Measurements from ENCODE around the gene SCGN.
"Not testable (repeated sequence)": the region's sequence is repeated elsewhere in the genome, so short reads cannot be mapped to it uniquely, and the experiment has no call there.

Gene SCGN

DNA sequence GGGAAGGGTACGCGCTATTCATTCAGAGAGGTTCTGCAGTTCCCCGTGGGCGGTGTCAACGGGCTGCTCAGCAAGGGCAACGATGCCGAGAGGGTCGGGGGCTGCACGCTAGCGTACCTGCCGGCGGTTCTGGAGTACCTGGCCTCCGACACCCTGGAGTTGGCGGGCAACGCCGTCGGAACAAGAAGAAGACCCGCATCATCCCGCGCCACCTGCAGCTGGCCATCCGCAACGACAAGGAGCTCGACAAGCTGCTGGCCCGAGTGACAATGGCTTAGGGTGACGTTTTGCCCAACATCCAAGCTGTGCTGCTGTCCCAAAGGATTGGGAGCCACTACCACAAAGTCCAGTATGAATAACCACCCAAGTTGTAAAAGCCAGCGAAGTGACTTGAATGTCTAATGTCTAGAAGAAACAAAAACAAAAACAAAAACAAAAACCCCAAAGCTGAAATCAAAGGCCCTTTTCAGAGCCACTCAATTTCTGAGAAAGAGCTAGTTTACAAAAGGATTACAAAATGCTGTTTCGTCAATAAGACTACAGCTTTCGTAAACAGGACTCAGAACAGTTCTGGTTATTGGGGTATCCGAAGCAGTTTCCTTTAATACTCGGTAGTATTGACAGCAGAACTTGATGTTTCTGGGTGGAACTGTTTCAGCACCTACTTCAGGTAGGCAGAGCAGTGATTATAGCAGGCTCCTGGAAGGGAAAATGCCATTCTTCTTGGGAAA lies 80.6 kb downstream of the SCGN start:
- no peak for DNase-seq

DNA sequence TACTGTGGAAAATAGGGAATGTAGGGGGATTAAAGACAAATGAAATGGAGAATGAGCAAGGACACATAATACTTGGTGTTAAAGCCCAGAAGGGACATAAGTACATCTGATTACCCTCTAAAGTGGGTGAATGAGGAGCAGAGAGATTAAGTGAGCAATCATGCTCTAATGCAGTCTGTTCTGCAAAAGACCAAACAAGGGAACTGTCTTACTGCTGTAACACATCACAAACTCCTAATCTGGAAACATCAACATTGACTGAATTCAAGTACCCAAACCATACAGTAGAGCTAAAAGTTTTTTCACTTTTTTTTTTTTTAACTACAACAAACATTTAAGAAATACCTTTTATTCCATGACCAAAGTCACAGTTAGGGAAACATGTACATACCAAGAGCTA lies 83.2 kb downstream of the SCGN start:
- no peak for DNase-seq

DNA sequence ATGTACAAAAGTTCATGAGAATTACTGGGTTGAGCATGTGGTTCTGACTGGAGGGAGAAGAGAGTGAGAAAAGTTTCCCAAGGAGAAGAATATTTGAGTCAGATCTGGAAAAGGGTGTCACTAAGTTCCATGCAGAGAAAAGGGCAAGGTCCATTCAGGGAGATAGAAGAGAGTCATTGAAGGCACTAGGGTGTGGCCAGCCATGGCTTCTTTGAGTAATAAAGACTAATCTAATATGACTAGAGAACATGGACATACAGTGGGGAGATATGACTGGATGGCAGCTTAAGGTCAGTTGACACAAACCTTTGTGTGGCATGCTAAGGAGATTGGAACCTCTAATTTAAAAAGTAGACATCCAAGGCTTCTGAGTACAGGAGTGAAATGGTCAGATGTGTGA lies 91.9 kb downstream of the SCGN start:
- no peak for DNase-seq

GRCh38 chr6:25745836-25746235 lies 93.8 kb downstream of the SCGN start:
- DNase-seq, result no peak

DNA sequence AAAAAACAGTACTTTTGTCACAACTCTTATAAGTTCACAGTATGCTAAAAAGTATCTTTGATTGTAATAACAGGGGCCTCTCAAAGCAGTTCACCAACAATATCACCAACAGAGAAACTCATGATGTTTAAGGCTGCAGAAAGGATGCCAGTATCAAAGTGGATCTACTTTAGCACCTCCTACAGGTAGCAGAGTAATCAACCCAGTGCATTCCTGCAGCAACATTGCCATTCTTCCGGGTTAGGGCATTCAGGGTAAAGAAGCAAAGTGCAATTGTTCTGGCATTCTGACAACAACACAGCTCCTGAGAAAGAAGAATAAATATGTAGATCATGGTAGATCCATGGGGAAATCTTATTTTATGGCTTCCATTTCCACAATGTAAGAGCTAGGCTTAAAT lies 95.0 kb downstream of the SCGN start:
- DNase-seq, result no peak

DNA sequence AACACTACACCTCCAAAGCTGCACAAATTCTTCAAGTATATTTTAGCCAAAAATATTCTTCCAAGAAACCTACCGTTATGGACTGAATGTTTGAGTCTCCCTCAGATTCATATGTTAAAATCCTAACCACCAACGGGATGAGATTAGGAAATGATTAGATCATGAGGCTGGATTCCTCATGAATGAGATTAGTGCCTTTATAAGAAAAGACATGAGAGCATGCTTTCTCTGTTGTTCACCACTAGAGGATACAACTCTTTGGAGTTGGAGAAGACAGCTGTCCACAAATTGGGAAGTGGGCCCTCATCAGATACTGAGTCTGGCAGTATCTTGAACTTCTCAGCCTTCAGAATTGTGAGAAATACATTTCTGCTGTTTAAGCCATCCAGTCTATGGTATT lies 95.5 kb downstream of the SCGN start:
- DNase-seq, result no peak

DNA sequence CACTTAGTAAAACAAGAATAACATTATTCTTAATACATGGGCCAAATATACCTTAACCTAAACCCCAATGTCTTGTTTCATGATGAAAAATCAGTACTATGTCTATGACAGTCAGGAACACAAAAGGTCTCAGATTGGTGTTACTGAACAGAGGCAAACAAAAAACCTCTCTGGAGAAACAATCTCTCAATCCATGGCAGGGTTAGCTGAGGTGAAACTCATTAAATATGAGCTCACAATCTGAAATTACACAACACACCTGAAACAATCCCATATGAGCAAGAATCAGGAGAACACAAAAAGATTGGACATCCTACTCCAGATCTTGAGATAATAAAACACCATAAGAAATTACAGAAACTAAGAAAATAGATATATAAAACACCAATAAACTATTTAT lies 96.0 kb downstream of the SCGN start:
- no peak for DNase-seq

DNA sequence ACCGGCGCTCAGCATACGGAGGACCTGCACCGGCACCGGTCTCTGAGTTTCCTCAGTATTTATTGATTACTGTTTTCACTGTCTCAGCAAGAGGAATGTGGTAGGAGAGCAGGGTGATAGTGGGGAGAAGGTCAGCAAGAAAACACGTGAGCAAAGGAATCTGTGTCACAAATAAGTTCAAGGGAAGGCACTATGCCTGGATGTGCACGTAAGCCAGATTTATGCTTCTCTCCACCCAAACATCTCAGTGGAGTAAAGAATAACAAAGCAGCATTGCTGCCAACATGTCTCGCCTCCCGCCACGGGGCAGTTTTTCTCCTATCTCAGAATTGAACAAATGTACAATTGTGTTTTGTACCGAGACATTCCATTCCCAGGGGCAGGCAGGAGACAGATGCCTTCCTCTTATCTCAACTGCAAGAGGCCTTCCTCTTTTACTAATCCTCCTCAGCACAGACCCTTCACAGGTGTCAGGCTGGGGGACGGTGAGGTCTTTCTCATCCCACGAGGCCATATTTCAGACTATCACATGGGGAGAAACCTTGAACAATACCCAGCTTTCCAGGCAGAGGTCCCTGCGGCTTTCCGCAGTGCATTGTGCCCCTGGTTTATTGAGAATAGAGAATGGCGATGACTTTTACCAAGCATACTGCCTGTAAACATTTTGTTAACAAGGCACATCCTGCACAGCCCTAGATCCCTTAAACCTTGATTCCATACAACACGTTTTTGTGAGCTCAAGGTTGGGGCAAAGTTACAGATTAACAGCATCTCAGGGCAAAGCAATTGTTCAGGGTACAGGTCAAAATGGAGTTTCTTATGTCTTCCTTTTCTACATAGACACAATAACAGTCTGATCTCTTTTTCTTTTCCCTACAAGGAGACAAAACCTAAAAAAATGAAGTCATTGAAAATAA lies 96.8 kb downstream of the SCGN start:
- not testable (repeated sequence) for DNase-seq

DNA sequence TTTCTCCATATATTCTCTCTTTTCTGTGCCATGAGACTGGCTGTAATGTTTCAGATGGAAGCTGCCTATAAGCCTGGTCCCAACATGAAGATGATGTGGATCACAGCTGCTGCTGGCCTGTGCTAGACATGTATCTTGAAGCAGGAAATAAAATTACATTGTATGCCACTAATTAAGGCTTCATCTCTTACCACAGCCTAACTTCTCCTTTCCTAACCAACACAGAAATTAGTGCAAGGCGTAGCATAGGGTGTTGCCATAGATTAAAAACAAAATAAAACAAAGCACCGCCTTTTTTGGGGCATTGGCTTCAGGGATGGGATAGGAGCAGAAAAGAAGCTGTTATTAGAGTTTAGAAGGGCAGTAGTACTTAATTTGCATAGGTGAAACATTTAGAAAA lies 97.8 kb downstream of the SCGN start:
- DNase-seq, result peak; percentile 39

DNA sequence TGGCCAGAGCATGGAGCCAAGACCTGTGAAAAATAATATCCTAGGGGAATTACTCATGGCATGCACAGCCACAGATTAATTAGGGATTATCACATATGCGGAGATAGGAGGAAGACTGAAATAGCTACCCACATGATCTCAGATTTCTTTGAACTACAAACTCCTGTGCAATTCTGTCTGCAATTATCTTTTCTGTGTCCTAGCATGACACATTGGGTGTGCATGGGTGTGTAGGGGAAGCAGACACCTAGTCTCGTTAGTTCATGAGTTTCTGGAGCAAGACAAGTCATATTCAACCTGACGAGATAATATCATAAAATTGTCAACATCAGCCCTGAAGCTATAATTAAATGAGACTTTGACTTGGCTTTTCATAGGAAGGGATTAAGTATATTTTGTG lies 98.9 kb downstream of the SCGN start:
- no peak for DNase-seq

Data from hematopoietic multipotent progenitor cell treated with erythropoietin and hydrocortisone succinate and interleukin-3 and kit ligand, for 8 days (in vitro differentiated cells).